ENCODE measurements around the gene CEBPB. TPM values are rescaled to one million over a fixed set of nuclear protein-coding genes. Genes with fewer than 3 reads are reported as not detected.
A peak's percentile ranks its signal among the peaks of the same experiment; 100 is the strongest.

CEBPB gene
- total and polyA plus RNA-seq, 4 donors, result 19.7 to 61.8 (median 29.2) TPM

- peak; percentile 22 to 56 for TF ChIP-seq RXRA (IDR thresholded peaks at IDR 0.05)
- TF ChIP-seq JUND (IDR thresholded peaks at IDR 0.05), result peak; percentile 73 to 81
- no peak for TF ChIP-seq ZBTB33 (IDR thresholded peaks at IDR 0.05)
- TF ChIP-seq RAD21 (IDR thresholded peaks at IDR 0.05), result peak in 1 of 2 donors; percentile 19
- TF ChIP-seq ATF3 (IDR thresholded peaks at IDR 0.05), result no peak
- no peak for TF ChIP-seq YY1 (IDR thresholded peaks at IDR 0.05)
- TF ChIP-seq FOXA1 (IDR thresholded peaks at IDR 0.05), result no peak
- TF ChIP-seq NR2F2 (IDR thresholded peaks at IDR 0.05), result peak; percentile 87
- no peak for TF ChIP-seq MAX (IDR thresholded peaks at IDR 0.05)
- TF ChIP-seq TAF1 (conservative IDR thresholded peaks at IDR 0.05), result no peak
- no peak for TF ChIP-seq HNF4G (IDR thresholded peaks at IDR 0.05)
- no peak for TF ChIP-seq CTCF (IDR thresholded peaks at IDR 0.05; ENCODE audit: low read depth, low read length, missing input control)
- peak; percentile 54 for TF ChIP-seq SP1 (IDR thresholded peaks at IDR 0.05)
- no peak for TF ChIP-seq FOXA2 (IDR thresholded peaks at IDR 0.05)
- no peak for TF ChIP-seq GABPA (IDR thresholded peaks at IDR 0.05 in 1 of 2, conservative IDR thresholded peaks at IDR 0.05 in 1 of 2)
- no peak for TF ChIP-seq HNF4A (conservative IDR thresholded peaks at IDR 0.05)
- TF ChIP-seq REST (IDR thresholded peaks at IDR 0.05), result no peak
- TF ChIP-seq EGR1 (IDR thresholded peaks at IDR 0.05; ENCODE audit: low read depth in 2 of 2), result no peak
- no peak overlapping the region for H3K27ac ChIP-seq (ENCODE audit: low read depth in 1 of 2, low read length in 2 of 2)
- no peaks in the 10 kb centered on the region for H3K9me3 ChIP-seq (ENCODE audit: control insufficient read depth in 4 of 4, low read length in 3 of 4)
- no peaks in the 10 kb centered on the region for H3K27me3 ChIP-seq (ENCODE audit: control insufficient read depth in 4 of 4, insufficient read depth in 4 of 4, low read length in 3 of 4)
- H3K9ac ChIP-seq (ENCODE audit: low read depth in 1 of 2, low read length in 2 of 2), result no peak overlapping the region
- 78% methylated on average over 10 of the region's 10 CpGs for WGBS
- no peak for DNase-seq (ENCODE audit: low spot score)
- no peak overlapping the region for H3K4me3 ChIP-seq (ENCODE audit: low read depth in 1 of 3, low read length in 3 of 3)
- H3K4me1 ChIP-seq (ENCODE audit: control insufficient read depth in 4 of 4, insufficient read depth in 4 of 4, low read length in 3 of 4), result peaks cover 0 to 5% (median 5%) of the 10 kb centered on the region in 4 donors
- H3K36me3 ChIP-seq (ENCODE audit: control insufficient read depth in 4 of 4, insufficient read depth in 3 of 4, low read depth in 1 of 4, low read length in 3 of 4), result no peaks in the 10 kb centered on the region
These were observed 34.1 kb downstream of the CEBPB start for GRCh38 chr20:50224531-50225255.

Measured in liver (tissue), 9 donors.